Measurements from ENCODE around the gene FAM193B. TPM values are rescaled to one million over a fixed set of nuclear protein-coding genes. Genes with fewer than 3 reads are reported as not detected.

FAM193B gene
- total and polyA plus RNA-seq, 2 of the 13 experiments (the other 11 are each of a cell fraction or from before 2014, with no cell fraction given), result 21.2 to 40.9 TPM

- Histone ChIP-seq H3K4me2 (ENCODE audit: low read depth, low read length) (peak overlapping the region; percentile 59), H3K9ac (ENCODE audit: insufficient read depth, low read depth, low read length) (no peak overlapping the region), H3K4me1 (ENCODE audit: insufficient read depth, low read length) (peaks cover 34% of the 10 kb centered on the region), H3K79me2 (ENCODE audit: insufficient read depth, low read length) (peaks cover 14% of the 10 kb centered on the region), H3K4me3 (replicated peaks in 1 of 3; ENCODE audit: insufficient read depth in 1 of 3, low read depth in 2 of 3, low read length in 3 of 3) (peak overlapping the region in 1 of 3 experiments; percentile 26; a peak in 2 of 6 replicates), H4K20me1 (ENCODE audit: insufficient read depth, low read length) (no peaks in the 10 kb centered on the region), H3K36me3 (replicated peaks in 1 of 2; ENCODE audit: control insufficient read depth in 1 of 2, insufficient read depth in 2 of 2, low read length in 2 of 2) (peaks cover 2% of the 10 kb centered on the region in 2 experiments; a peak in 4 of 5 replicates), H3K27me3 (ENCODE audit: control insufficient read depth in 1 of 2, insufficient read depth in 2 of 2, low read length in 2 of 2) (peaks cover 2 to 13% of the 10 kb centered on the region in 2 experiments; a peak in 4 of 5 replicates), H3K27ac (ENCODE audit: extremely low read length, insufficient read depth, low read length) (no peak overlapping the region), H2AFZ (ENCODE audit: low read length) (no peak overlapping the region), H3K9me3 (ENCODE audit: low read length) (no peaks in the 10 kb centered on the region)
- intact Hi-C loops (cut with micrococcal nuclease; ENCODE audit: unreplicated experiment) (loop anchor here (2.0 kb wide), 1 partner anchor 32 kb away; no protein-coding TSS in a partner anchor), in situ Hi-C loops (cut with HindIII; ENCODE audit: extremely low pct_ligation_motif_present, low pct_unique_long_range_greater_than_20kb) (no loop called here)
- ATAC-seq (peak; percentile 82), FAIRE-seq (peak; percentile 78), DNase-seq (ENCODE audit: low spot score) (peak; percentile 84)
- under 1% methylated on average over 12 of the region's 13 CpGs for WGBS (ENCODE audit: low lambda C conversion rate)
- ChIA-PET POLR2A (interaction anchor here (0.9 kb wide), 1 partner anchor 11 kb away, joined by 3 read pairs; the partner anchor contains the start of gene B4GALT7), CTCF (ENCODE audit: low intra/inter-chr PET ratio, low total read pairs) (no interaction called here)
- no TSS peak for BruUV-seq (replicated peaks)
- TF ChIP-seq RBM39 (IDR thresholded peaks at IDR 0.05; ENCODE audit: low read depth, low read length, poor library complexity, severe bottlenecking), result no peak
- TF ChIP-seq TCF7 (IDR thresholded peaks at IDR 0.05; ENCODE audit: low read depth), result peak; percentile 82
- TF ChIP-seq HNRNPLL (IDR thresholded peaks at IDR 0.05; ENCODE audit: low read depth, low read length, poor library complexity, severe bottlenecking), result no peak
- TF ChIP-seq ZNF772 (CRISPR knock-in tag; IDR thresholded peaks at IDR 0.05), result 0 out of 2 replicates have a peak, but pooled peaks have one; percentile 31
- peak in 1 of 2 experiments; percentile 74; a peak in 1 of 4 replicates for TF ChIP-seq EP300 (IDR thresholded peaks at IDR 0.05; ENCODE audit: low read depth in 2 of 2, low read length in 2 of 2)
- peak; percentile 67 for TF ChIP-seq EP300 (CRISPR knock-in tag; IDR thresholded peaks at IDR 0.05; ENCODE audit: borderline replicate concordance)
- TF ChIP-seq GATAD2A (CRISPR knock-in tag; IDR thresholded peaks at IDR 0.05), result peak; percentile 49
- TF ChIP-seq ATF2 (CRISPR knock-in tag; IDR thresholded peaks at IDR 0.05), result peak; percentile 64; the same call in 1 of the 2 replicates
- peak; percentile 23; the same call in 1 of the 2 replicates for TF ChIP-seq FOSL2 (CRISPR knock-in tag; IDR thresholded peaks at IDR 0.05)
- TF ChIP-seq ZNF609 (CRISPR knock-in tag; IDR thresholded peaks at IDR 0.05; ENCODE audit: borderline replicate concordance), result peak; percentile 99
- TF ChIP-seq FOXP1 (IDR thresholded peaks at IDR 0.05), result peak; percentile 78
- peak; percentile 92 for TF ChIP-seq FOXP1 (CRISPR knock-in tag; IDR thresholded peaks at IDR 0.05)
- TF ChIP-seq ZNF484 (CRISPR knock-in tag; IDR thresholded peaks at IDR 0.05; ENCODE audit: borderline replicate concordance, low read depth), result no peak
- 0 out of 2 replicates have a peak, but pooled peaks have one; percentile 60 for TF ChIP-seq ZNF205 (CRISPR knock-in tag; IDR thresholded peaks at IDR 0.05)
- TF ChIP-seq ARNTL (CRISPR knock-in tag; IDR thresholded peaks at IDR 0.05), result 0 out of 2 replicates have a peak, but pooled peaks have one; percentile 44
- no peak for TF ChIP-seq ARNT (IDR thresholded peaks at IDR 0.05)
- peak; percentile 63; the same call in 1 of the 2 replicates for TF ChIP-seq SOX5 (CRISPR knock-in tag; IDR thresholded peaks at IDR 0.05; ENCODE audit: borderline replicate concordance)
- no peak for TF ChIP-seq RELA (CRISPR knock-in tag; IDR thresholded peaks at IDR 0.05)
- no peak for TF ChIP-seq U2AF2 (IDR thresholded peaks at IDR 0.05; ENCODE audit: low read depth, low read length)
- peak; percentile 71 for TF ChIP-seq FOXA1 (IDR thresholded peaks at IDR 0.05)
- TF ChIP-seq FOXA1 (CRISPR knock-in tag; IDR thresholded peaks at IDR 0.05), result peak; percentile 93
These were observed 34.1 kb upstream of the FAM193B start for GRCh38 chr5:177588413-177588909.
